ENCODE measurements around the gene GPR39. TPM values are rescaled to one million over a fixed set of nuclear protein-coding genes. Genes with fewer than 3 reads are reported as not detected.
A peak's percentile ranks its signal among the peaks of the same experiment; 100 is the strongest.

Gene GPR39
- total RNA-seq, 2 donors from 2014 or later: 7.3 to 9.6 TPM

GRCh38 chr2:132426033-132426432, 9.4 kb downstream of the GPR39 start:
- Histone ChIP-seq H3K27me3 (no peaks in the 10 kb centered on the region), H3K27ac (no peak overlapping the region), H3K9me3 (no peaks in the 10 kb centered on the region), H3K4me1 (peaks cover 33% of the 10 kb centered on the region), H3K36me3 (replicated peaks in 1 of 2; ENCODE audit: insufficient read depth in 1 of 2, low read depth in 2 of 2) (no peaks in the 10 kb centered on the region), H3K4me3 (no peak overlapping the region)
- ATAC-seq (no peak), DNase-seq (no peak)
- WGBS, 2 donors: 47 to 62% methylated on average over 3 of the region's 3 CpGs
- no peak for TF ChIP-seq POLR2A (IDR thresholded peaks at IDR 0.05)
- TF ChIP-seq, protein P1, sequence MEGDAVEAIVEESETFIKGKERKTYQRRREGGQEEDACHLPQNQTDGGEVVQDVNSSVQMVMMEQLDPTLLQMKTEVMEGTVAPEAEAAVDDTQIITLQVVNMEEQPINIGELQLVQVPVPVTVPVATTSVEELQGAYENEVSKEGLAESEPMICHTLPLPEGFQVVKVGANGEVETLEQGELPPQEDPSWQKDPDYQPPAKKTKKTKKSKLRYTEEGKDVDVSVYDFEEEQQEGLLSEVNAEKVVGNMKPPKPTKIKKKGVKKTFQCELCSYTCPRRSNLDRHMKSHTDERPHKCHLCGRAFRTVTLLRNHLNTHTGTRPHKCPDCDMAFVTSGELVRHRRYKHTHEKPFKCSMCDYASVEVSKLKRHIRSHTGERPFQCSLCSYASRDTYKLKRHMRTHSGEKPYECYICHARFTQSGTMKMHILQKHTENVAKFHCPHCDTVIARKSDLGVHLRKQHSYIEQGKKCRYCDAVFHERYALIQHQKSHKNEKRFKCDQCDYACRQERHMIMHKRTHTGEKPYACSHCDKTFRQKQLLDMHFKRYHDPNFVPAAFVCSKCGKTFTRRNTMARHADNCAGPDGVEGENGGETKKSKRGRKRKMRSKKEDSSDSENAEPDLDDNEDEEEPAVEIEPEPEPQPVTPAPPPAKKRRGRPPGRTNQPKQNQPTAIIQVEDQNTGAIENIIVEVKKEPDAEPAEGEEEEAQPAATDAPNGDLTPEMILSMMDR (IDR thresholded peaks at IDR 0.05): no peak
- intact Hi-C loops (cut with DNase I): no loop called here

GRCh38 chr2:132426656-132427055, 10.1 kb downstream of the GPR39 start:
- no peak for ATAC-seq
- Histone ChIP-seq H3K9me3 (no peaks in the 10 kb centered on the region), H3K36me3 (replicated peaks in 1 of 2; ENCODE audit: insufficient read depth in 1 of 2, low read depth in 2 of 2) (no peaks in the 10 kb centered on the region), H3K4me3 (no peak overlapping the region), H3K27me3 (no peaks in the 10 kb centered on the region), H3K4me1 (peaks cover 33% of the 10 kb centered on the region), H3K27ac (no peak overlapping the region)
- 85 to 86% methylated on average over 5 of the region's 5 CpGs for WGBS, 2 donors
- no peak for TF ChIP-seq POLR2A (IDR thresholded peaks at IDR 0.05)
- TF ChIP-seq, protein P1 (IDR thresholded peaks at IDR 0.05): no peak
- DNase-seq: no peak
- intact Hi-C loops (cut with DNase I): no loop called here

- H3K9me3 ChIP-seq: no peaks in the 10 kb centered on the region
- DNase-seq: no peak
- intact Hi-C loops (cut with DNase I): no loop called here
- H3K36me3 ChIP-seq (replicated peaks in 1 of 2; ENCODE audit: insufficient read depth in 1 of 2, low read depth in 2 of 2): no peaks in the 10 kb centered on the region
- no peaks in the 10 kb centered on the region for H3K27me3 ChIP-seq
- no peak for TF ChIP-seq POLR2A (IDR thresholded peaks at IDR 0.05)
- H3K27ac ChIP-seq: no peak overlapping the region
- 81 to 97% methylated on average over 2 of the region's 2 CpGs for WGBS, 2 donors
- H3K4me1 ChIP-seq: peaks cover 25% of the 10 kb centered on the region
- no peak for ATAC-seq
- no peak overlapping the region for H3K4me3 ChIP-seq
Measured at GRCh38 chr2:132429351-132429750, 12.7 kb downstream of the GPR39 start.

DNA sequence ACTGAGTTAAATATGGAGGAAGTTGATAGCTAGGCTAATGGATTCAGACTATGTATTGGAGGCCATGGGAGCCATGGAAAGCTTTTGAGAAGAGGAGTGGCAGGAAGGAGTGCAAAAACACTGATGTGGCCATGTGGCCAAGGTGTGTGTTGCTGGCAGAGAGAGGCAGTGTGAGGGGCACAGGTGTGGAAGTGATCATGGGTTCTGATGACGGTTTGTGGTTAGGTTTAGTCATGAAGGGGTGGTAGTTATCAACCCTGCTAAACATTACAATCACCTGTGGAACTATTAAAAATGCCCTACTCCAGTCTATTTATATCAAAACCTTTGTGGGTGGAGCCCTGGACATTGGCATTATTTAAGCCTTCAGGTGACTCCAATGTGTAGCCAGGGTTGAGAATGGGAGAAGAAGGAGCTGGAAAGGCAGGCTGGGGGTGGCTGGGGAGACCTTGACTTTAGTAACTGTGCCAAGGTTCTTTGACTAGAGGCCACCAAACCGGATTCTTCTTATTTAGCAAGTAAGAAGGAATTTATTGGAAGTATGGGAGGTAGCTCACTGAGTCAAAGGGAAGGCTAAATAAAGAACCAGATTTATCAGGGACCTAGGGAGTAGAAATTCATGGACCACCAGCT, 13.5 kb downstream of the GPR39 start:
- peaks cover 18% of the 10 kb centered on the region for H3K4me1 ChIP-seq
- H3K9me3 ChIP-seq: no peaks in the 10 kb centered on the region
- H3K36me3 ChIP-seq (replicated peaks in 1 of 2; ENCODE audit: insufficient read depth in 1 of 2, low read depth in 2 of 2): no peaks in the 10 kb centered on the region
- H3K27ac ChIP-seq: no peak overlapping the region
- 41 to 42% methylated on average over 2 of the region's 2 CpGs for WGBS, 2 donors
- intact Hi-C loops (cut with DNase I): no loop called here
- ATAC-seq (no peak), DNase-seq (no peak)
- no peak for TF ChIP-seq POLR2A (IDR thresholded peaks at IDR 0.05)
- TF ChIP-seq, protein P1 (IDR thresholded peaks at IDR 0.05): no peak
- H3K4me3 ChIP-seq: no peak overlapping the region
- H3K27me3 ChIP-seq: no peaks in the 10 kb centered on the region

DNA sequence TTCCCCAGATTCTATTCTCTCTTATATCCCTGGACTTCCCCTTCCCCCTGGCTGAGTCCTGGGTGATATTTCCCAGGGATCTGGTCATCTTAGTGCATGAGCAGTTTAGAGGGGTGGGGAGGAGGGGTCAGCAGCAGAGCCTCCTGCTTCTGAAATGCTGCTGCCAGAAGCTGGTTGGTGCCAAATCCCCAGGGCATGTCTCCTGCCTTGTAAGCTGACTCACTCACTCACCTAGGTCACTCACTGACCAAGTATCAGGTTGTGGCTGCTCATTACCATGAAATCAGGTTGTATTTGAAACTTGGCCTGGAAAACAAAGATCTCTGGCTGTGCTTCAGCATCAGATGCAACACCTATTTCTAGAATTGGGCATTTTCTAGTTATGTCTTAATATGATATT, 14.3 kb downstream of the GPR39 start:
- peaks cover 13% of the 10 kb centered on the region for H3K4me1 ChIP-seq
- ATAC-seq: peak; percentile 40
- intact Hi-C loops (cut with DNase I): no loop called here
- no peak overlapping the region for H3K4me3 ChIP-seq
- H3K9me3 ChIP-seq: no peaks in the 10 kb centered on the region
- no peak overlapping the region for H3K27ac ChIP-seq
- TF ChIP-seq POLR2A (IDR thresholded peaks at IDR 0.05): no peak
- TF ChIP-seq, protein P1 (IDR thresholded peaks at IDR 0.05): no peak
- no peaks in the 10 kb centered on the region for H3K27me3 ChIP-seq
- DNase-seq: peak in 1 of 4 donors; percentile 14
- H3K36me3 ChIP-seq (replicated peaks in 1 of 2; ENCODE audit: insufficient read depth in 1 of 2, low read depth in 2 of 2): no peaks in the 10 kb centered on the region

Measured in body of pancreas (tissue), 4 donors.